ENCODE results near the gene TOMM70. TPM values are rescaled to one million over a fixed set of nuclear protein-coding genes. Genes with fewer than 3 reads are reported as not detected.

The TOMM70 gene
- total and polyA plus RNA-seq, 2 of the 4 experiments (the other 2 are of a cell fraction) = 24.6 to 35.1 TPM

GRCh38 chr3:100329800-100330489 is 70.9 kb downstream of the TOMM70 start:
- H3K18ac ChIP-seq (ENCODE audit: low read depth, low read length) = no peak overlapping the region
- H3K4ac ChIP-seq (ENCODE audit: low read depth, low read length) = no peak overlapping the region
- no peak overlapping the region for H3K56ac ChIP-seq (ENCODE audit: extremely low read depth, insufficient read depth, low read length)
- H4K8ac ChIP-seq (ENCODE audit: low read depth in 2 of 2, low read length in 2 of 2) = no peak overlapping the region
- no peak overlapping the region for H3K23ac ChIP-seq (ENCODE audit: low read depth, low read length)
- H3K36me3 ChIP-seq (ENCODE audit: control insufficient read depth, insufficient read depth, low read length) = no peaks in the 10 kb centered on the region; the same call in 1 of the 2 replicates
- 80% methylated on average over 1 of the region's 4 CpGs; no CpG with 5 or more reads in 1 of the 2 experiments for WGBS, 2 experiments (ENCODE audit: extremely low coverage in 2 of 2, insufficient read length in 1 of 2)
- DNase-seq (no peak), ATAC-seq (ENCODE audit: low read depth) (no peak)
- dilution Hi-C loops (cut with HindIII; ENCODE audit: low sequenced_read_pairs, unreplicated experiment) (no loop called here), intact Hi-C loops (cut with micrococcal nuclease) (no loop called here), in situ Hi-C loops (cut with MboI; ENCODE audit: low sequenced_read_pairs) (no loop called here)
- H4K91ac ChIP-seq (ENCODE audit: insufficient read depth, low read depth, low read length) = no peak overlapping the region
- ChIA-PET CTCF (no interaction called here), POLR2A (ENCODE audit: unreplicated experiment) (no interaction called here)
- no peak overlapping the region for H4K5ac ChIP-seq (ENCODE audit: low read depth, low read length)
- H3K4me2 ChIP-seq (ENCODE audit: low read depth, low read length) = no peak overlapping the region
- H3K9ac ChIP-seq (ENCODE audit: low read depth, low read length) = no peak overlapping the region
- H3K79me1 ChIP-seq (ENCODE audit: low read depth in 1 of 2, low read length in 2 of 2) = peaks cover 5 to 10% of the 10 kb centered on the region in 2 experiments
- no peaks in the 10 kb centered on the region for H3K9me3 ChIP-seq (ENCODE audit: control insufficient read depth, insufficient read depth, low read length)
- TF ChIP-seq ELK1 (IDR thresholded peaks at IDR 0.05; ENCODE audit: borderline replicate concordance, low read depth, low read length) (no peak), NFE2L2 (IDR thresholded peaks at IDR 0.05; ENCODE audit: low read depth, low read length) (no peak), SMC3 (IDR thresholded peaks at IDR 0.05; ENCODE audit: low read depth, low read length) (no peak), MXI1 (IDR thresholded peaks at IDR 0.05; ENCODE audit: borderline replicate concordance, low read depth, low read length) (no peak), POLR2A (IDR thresholded peaks at IDR 0.05; ENCODE audit: low read depth, low read length) (no peak), CTCF (conservative IDR thresholded peaks at IDR 0.05; ENCODE audit: low read depth, low read length) (no peak), CHD1 (IDR thresholded peaks at IDR 0.05; ENCODE audit: low read depth, low read length) (no peak), CEBPB (IDR thresholded peaks at IDR 0.05; ENCODE audit: low read depth, low read length) (no peak)
- no peak overlapping the region for H3K27ac ChIP-seq (ENCODE audit: insufficient read depth, low read length)
- no peak overlapping the region for H2BK120ac ChIP-seq (ENCODE audit: low read depth, low read length)
- no peak overlapping the region for H3K14ac ChIP-seq (replicated peaks; ENCODE audit: low read depth, low read length)
- H2AFZ ChIP-seq (replicated peaks; ENCODE audit: low read length, poor library complexity) = no peak overlapping the region
- H3K9me1 ChIP-seq (ENCODE audit: insufficient read depth, low read length) = peaks cover 5% of the 10 kb centered on the region
- no peak overlapping the region for H3K4me3 ChIP-seq (ENCODE audit: insufficient read depth, low read depth, low read length)
- no peak overlapping the region for H2BK5ac ChIP-seq (ENCODE audit: low read depth, low read length, poor library complexity, severe bottlenecking)
- no peak overlapping the region for H2AK5ac ChIP-seq (ENCODE audit: low read depth, low read length)
- no peak overlapping the region for H2BK15ac ChIP-seq (ENCODE audit: low read depth, low read length)
- no peak overlapping the region for H2AK9ac ChIP-seq (replicated peaks; ENCODE audit: low read depth, low read length, poor library complexity)
- peaks cover 3% of the 10 kb centered on the region; the same call in 1 of the 2 replicates for H3K4me1 ChIP-seq (ENCODE audit: control insufficient read depth, insufficient read depth, low read length)
- H2BK20ac ChIP-seq (ENCODE audit: low read depth, low read length) = no peak overlapping the region
- H4K20me1 ChIP-seq (ENCODE audit: insufficient read depth, low read length) = no peaks in the 10 kb centered on the region
- no TSS peak for BruUV-seq (replicated peaks)
- H3K27me3 ChIP-seq (ENCODE audit: control insufficient read depth, insufficient read depth, low read length) = no peaks in the 10 kb centered on the region

All from IMR-90 (cell line).